Astrocyte of the cerebellum (primary cell): ENCODE data around the gene TSHR.
"Not testable (repeated sequence)": the region's sequence is repeated elsewhere in the genome, so short reads cannot be mapped to it uniquely, and the experiment has no call there.

Experiments used
- DNase-seq: peaks from one replicate; pipeline ENCODE4 v3.0.0-alpha.2; 2011; ENCODE audit warnings: low read depth
- H3K4me3 ChIP-seq: 2 replicates; pipeline ENCODE4 v1.5.1; 2011; ENCODE audit warnings: mild to moderate bottlenecking, low read depth, low read length, moderate library complexity
- in situ Hi-C: cut with HindIII; loops from 2 replicates; pipeline ENCODE4 v1.10.0; 2017; ENCODE audit warnings: low sequenced_read_pairs
- TF ChIP-seq, protein P1 (sequence below): IDR thresholded peaks from 2 replicates; pipeline ENCODE4 v1.5.1; 2012; ENCODE audit warnings: low read length, low read depth, moderate library complexity, mild to moderate bottlenecking; ENCODE audit errors: missing control alignments

TSHR gene

DNA sequence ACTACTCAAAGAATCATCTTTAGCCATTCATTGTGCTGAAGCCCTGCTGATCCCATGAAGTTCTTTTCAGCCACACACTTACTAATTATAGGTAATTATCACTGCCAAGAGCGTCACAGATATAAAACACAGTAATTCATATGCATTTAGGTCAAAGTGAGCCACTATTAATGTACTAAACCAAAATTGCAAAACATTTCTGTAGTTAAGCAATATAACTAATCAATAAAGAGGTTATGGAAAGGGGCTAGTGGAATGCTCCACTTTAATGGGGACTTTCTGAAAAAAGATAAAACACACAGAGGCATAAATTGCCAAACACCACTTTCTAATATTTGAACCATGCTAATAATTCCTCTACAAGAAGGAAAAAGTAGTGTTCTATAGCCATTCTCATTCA, 7.1 kb upstream of the TSHR start:
- TF ChIP-seq, protein P1, sequence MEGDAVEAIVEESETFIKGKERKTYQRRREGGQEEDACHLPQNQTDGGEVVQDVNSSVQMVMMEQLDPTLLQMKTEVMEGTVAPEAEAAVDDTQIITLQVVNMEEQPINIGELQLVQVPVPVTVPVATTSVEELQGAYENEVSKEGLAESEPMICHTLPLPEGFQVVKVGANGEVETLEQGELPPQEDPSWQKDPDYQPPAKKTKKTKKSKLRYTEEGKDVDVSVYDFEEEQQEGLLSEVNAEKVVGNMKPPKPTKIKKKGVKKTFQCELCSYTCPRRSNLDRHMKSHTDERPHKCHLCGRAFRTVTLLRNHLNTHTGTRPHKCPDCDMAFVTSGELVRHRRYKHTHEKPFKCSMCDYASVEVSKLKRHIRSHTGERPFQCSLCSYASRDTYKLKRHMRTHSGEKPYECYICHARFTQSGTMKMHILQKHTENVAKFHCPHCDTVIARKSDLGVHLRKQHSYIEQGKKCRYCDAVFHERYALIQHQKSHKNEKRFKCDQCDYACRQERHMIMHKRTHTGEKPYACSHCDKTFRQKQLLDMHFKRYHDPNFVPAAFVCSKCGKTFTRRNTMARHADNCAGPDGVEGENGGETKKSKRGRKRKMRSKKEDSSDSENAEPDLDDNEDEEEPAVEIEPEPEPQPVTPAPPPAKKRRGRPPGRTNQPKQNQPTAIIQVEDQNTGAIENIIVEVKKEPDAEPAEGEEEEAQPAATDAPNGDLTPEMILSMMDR: no peak
- in situ Hi-C loops: no loop called here
- no peak overlapping the region for H3K4me3 ChIP-seq
- DNase-seq: no peak

DNA sequence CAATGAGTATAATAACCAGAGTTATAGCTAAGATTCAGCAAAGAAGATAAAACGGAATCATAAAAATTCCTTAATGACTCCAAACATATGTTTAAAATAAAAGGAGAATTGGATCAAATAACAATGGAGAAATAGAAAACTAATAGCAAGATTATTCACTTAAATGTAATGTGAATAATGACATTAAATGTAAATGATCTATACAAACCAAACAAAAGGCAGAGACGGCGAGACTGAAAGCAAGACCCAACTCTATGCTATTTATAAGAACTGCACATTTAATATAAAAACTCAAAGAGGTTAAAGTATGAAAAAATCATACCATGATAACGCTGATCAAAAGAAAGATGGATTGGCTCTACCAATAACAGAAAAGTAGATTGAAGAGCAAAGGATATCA, 3.9 kb upstream of the TSHR start:
- TF ChIP-seq, protein P1: no peak
- no peak overlapping the region for H3K4me3 ChIP-seq
- in situ Hi-C loops: no loop called here
- DNase-seq: no peak

DNA sequence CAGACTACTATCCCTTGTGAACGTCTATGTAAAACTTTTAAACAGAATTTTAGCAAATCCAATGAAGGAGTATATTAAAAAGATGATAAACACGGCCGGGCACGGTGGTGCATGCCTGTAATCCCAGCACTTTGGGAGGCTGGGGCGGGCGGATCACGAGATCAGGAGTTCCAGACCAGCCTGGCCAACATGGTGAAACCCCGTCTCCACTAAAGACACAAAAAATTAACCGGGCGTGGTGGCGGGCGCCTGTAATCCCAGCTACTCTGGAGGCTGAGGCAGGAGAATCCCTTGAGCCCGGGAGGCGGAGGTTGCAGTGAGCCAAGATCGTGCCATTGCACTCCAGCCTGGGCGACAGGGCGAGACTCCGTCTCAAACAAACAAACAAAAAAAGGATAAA, 2.2 kb upstream of the TSHR start:
- in situ Hi-C loops, DNase-seq, H3K4me3 ChIP-seq: not testable (repeated sequence)

DNA sequence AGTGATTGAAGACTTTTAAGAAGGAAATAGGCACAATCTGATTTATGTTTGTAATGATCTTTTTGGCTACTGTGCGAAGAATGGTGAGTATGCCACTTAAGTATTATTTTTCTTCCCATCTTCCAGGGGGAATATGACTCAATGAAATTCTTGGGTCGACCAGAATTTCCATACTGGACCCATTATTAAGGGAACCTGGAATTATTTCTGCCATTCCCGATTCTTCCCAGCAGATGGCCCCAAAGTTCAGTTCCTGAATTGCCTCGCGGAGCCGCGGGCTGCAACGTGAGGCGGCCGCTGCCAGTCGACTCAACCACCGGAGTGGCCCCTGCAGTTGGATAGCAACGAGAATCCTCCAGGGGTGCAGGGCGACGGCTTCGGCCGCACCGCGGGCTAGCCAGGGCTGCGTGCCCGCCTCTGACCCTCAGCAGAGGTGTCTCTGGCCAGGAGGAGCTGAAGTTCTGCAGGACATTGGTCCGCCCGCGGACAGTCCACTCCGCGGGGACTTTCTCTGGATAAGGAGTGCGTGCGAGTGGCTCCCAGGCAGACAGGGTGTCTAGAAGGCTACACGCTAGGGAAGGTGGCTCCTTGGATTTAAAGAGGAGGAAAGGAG, 628 bp upstream of the TSHR start:
- TF ChIP-seq, protein P1: peak; percentile 78
- in situ Hi-C loops: no loop called here
- peak; percentile 67 for DNase-seq
- H3K4me3 ChIP-seq: peak overlapping the region; percentile 42

DNA sequence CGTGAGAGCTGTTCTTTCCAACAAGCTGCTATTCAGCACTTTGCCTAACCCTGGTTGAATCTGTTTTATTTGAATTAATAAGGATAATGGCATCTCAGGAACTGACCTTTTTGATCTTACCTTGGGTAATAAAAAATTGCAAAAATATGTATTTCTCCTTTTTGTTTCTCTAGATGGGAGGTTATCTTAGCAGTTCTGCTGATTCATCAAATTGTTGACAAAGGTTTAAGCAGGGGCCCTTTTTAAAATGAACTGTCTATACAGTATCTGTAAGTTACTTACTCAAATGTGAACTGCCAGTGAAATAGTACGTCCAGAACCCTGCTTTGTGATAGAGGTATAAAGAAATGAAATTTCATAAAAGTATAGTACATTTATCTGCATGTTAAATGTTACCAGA, 681 bp downstream of the TSHR start:
- TF ChIP-seq, protein P1: no peak
- in situ Hi-C loops: no loop called here

DNA sequence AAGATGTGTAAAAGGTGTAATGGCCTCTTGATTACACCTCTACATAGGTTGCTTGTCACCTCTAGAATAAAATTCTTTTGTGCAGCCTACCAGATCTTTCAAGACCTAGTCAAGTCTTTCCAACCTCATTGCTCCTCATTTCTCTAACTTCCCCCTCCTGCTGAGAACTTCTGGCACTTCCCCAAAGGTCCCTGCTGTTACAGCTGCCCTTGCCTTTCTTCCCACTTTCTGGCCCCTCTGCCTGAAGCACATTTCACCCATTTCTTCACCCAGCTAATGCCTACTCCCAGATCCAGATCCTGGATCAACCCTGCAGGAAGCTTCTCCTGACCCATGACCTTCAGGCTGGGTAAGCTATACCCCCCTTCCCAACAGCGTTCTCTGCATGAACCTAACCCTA, 1.5 kb downstream of the TSHR start:
- in situ Hi-C loops: no loop called here
- DNase-seq: no peak

More for the DNA sequence above, 681 bp downstream of the TSHR start:
- no peak for DNase-seq
- H3K4me3 ChIP-seq: peak overlapping the region; percentile 42

DNA sequence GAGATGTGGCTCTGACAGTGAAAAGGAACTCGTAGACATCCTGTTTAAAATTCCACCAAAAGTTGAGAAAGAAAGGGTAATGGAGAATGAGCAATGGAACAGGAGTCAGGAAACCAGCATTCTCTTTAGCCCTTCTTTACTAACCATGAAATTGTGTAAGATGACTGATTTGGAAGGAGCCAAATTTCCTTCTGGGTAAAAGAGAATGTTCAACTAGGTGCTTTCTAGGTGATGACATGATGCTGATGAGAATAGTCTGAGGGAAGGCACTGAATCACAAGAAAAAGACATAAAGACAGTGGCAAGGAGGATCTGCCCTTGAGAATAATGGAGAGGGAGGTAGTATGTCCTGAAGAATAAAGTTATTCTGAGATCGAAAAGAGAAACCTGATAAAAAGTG, 2.2 kb downstream of the TSHR start:
- DNase-seq: no peak
- H3K4me3 ChIP-seq: no peak overlapping the region
- in situ Hi-C loops: no loop called here
- TF ChIP-seq, protein P1: no peak

More for the DNA sequence above, 1.5 kb downstream of the TSHR start:
- no peak overlapping the region for H3K4me3 ChIP-seq
- TF ChIP-seq, protein P1: no peak
